ENCODE data around the gene COL4A4.
A peak's percentile ranks its signal among the peaks of the same experiment; 100 is the strongest.
"Not testable (repeated sequence)": the region's sequence is repeated elsewhere in the genome, so short reads cannot be mapped to it uniquely, and the experiment has no call there.

Gene COL4A4

DNA sequence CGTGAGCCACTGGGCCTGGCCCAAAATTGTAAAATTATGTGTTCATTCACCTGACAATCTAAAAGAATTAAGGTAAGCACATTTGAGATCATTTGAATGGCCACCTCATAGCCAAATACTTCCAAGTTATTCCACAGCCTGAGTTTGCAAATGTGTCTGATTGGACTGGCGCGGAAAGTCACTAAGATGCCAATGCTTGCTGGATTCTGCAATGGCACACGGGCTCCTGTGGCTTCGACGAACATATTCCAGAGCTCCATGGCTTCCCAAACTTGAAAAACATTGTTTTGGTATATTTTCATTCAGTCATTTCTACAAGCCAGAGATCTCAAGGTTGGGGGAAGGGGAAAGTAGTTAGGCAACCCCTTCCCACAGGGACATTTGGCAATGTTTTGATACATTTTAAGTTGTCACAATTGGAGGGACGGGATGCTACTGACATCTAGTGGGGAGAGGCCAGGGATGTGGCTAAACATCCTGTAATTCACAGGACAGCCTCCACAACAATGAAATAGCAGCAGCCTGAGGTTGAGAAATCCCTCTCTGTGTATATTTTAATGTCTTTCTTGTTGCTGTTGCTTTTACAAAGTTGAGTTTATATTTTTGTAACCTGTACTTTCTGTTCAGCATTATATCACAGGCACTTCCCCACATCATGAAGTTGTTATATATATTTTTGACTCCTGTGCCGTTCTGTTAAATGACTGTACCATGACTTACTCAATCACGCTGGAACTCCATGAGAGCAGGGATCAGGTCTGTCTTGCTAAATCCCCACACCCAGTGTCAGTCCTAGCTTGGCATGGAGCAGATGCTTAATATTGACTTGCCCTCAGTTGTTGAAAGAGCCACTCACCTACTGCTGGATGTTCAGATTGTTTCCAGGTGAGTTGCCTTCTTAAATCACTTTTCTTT, 56.9 kb downstream of the COL4A4 start:
- DNase-seq = peak; percentile 53

DNA sequence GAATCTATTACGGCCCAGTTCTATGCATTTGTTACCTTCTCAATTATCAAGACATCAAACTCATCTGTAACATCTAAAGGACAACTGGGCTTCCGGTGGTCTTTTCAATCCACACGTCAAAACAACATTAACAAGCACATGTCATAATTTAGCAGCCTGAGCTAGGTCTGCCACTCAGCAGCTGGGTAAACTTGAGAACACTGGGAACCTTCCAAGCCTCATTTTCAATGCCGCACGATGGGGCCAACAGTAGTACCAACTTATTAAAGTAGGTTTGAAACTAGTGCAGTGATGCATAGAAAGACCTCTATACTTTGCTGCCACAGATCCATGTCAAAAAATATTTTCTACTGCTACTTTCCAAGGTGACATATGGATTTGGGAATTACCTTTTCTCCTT, 60.4 kb downstream of the COL4A4 start:
- DNase-seq = no peak

DNA sequence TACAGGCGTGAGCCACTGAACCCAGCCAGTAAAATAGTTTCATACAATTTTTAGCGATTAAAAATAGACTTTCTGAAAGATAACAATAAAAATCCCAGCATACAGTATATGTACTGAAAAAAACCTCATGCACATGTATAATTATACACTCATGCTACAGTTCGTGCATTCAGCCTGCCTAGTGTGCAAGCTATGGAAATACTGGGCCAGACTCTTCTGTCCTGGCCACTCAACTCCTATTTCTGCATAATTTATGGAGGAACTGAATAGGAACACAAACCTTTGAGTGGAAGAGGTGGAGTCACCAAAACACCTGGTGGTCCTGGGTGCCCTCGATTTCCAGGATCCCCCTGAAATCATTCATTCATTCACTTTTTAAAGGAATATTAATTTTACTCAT, 64.7 kb downstream of the COL4A4 start:
- no peak for DNase-seq

DNA sequence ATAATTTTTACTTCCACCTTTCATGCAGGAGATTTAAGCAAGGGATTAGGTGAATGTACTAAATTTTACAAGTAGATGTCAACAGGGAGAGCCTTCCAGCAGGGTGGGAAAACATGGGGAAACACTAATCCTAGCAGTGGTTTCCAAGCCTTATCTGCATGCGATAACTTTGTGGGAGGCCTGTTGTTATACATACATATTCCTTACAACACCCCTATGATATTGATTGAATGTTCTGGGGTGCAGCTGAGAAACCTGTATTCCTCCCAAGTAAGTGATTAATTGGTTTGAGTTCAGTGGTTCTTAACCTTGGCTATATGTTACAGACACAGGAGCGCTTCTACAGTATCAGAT, 65.9 kb downstream of the COL4A4 start:
- DNase-seq = no peak

DNA sequence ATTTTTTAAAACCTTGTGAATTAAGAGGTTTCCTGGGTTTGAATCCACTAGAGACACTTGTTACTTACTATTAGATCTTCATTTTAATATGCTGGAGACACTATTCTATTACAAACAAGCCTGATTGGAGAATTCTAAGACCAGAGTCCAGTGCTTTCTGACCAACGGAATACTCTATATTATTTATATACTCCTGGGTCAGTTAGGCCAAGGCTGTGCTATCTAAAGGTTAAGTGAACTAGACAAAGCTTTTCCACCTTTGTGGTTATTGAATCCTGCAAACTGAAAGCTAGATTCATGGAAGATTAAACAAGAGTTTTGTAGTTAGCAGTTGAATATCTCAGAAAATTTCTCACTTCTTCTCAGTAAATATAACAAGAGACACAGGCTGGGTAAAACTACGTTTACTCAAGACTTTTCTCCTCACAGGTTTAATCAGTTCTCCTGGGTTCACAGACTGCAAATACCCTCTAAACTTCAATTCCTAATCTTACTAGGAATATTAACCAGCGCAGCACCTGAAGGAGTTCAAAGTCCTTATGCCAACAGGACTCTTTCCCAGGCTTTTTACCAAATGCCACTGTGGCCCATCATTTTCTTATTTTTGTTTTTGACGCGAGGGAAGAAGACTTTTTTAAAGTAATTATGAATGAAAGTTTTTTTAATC, 66.4 kb downstream of the COL4A4 start:
- no peak for DNase-seq

DNA sequence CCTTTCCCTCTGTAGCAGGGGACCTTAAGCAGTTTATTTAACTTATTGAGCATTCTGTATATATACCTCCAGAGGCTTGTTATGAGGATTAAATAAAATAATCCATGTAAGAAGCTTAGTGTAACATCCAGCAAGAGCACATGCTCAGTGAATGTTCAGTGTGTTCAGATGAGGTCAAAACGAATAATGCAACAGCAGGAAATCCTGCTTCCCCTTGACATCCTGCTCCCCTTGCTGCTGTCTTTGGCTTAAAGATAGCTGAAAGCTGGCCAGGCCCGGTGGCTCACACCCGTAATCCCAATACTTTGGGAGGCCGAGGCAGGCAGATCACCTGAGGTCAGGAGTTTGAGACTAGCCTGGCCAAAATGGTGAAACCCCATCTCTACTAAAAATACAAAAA, 68.7 kb downstream of the COL4A4 start:
- DNase-seq = no peak

DNA sequence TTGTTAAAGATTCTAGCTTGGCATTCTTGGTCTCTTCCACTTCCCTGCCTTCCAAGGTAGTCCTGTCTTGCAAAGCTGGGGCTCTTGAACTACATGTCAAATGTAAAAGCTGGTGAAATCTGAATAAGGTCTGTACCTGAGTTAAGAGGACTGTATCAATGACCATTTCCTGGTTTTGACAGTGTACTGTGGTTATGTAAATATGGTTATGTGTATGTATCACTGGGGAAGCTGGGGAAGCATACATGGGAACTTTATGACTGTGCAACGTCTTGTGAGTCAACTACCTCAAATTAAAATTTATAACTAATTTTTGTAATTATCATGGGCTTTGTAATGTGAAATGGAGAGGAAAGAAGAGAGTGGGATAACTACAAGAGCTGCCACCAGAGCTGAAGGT, 81.7 kb downstream of the COL4A4 start:
- no peak for DNase-seq

DNA sequence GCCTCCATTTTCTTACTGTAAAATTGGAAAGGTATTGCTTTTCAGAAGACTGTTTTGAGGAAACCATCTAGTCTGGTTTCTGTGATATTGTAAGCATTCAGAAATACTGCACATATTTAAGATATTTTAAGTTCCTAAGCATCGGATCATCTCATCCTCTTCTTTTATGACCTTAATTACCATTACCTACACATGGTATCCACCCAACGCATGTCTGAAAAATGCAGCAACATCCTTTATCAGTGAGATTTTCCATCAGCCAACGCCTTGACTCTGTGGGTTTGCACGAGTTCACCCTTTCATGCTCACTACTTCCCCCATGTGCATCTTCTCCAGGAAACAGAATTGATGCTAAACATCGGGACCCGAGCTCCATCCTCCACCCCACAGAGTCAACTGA, 84.3 kb downstream of the COL4A4 start:
- DNase-seq = no peak

DNA sequence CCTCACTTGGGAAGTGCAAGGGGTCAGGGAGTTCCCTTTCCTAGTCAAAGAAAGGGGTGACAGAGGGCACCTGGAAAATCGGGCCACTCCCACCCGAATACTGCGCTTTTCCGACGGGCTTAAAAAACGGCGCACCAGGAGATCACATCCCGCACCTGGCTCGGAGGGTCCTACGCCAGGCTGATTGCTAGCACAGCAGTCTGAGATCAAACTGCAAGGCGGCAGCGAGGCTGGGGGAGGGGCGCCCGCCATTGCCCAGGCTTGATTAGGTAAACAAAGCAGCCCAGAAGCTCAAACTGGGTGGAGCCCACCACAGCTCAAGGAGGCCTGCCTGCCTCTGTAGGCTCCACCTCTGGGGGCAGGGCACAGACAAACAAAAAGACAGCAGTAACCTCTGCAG, 98.9 kb downstream of the COL4A4 start:
- DNase-seq = not testable (repeated sequence)

DNA sequence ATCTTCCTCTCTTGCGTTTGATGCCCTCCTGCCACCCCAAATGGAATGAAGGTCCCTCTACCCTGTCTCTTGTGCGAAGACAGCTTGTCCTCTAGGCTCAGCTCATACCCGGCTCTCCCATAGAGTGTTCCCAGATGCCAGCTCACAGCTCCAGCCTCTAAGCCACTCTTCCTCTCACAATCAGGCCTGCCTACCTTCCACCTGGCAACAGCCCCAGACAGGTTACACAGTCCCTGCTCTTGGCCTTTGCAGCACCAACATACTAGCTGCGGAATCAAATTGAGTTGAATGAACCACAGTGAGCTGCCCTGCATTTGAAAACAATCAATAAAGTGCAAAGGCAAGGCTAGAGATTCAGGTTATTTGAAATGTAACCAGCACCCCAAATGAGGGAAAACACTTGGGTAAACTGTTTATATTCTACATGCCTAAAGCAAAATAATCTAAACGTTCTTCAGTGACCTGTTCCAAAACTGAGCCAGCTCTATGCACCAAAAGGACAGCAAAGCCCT, 105.1 kb downstream of the COL4A4 start:
- DNase-seq = no peak

DNA sequence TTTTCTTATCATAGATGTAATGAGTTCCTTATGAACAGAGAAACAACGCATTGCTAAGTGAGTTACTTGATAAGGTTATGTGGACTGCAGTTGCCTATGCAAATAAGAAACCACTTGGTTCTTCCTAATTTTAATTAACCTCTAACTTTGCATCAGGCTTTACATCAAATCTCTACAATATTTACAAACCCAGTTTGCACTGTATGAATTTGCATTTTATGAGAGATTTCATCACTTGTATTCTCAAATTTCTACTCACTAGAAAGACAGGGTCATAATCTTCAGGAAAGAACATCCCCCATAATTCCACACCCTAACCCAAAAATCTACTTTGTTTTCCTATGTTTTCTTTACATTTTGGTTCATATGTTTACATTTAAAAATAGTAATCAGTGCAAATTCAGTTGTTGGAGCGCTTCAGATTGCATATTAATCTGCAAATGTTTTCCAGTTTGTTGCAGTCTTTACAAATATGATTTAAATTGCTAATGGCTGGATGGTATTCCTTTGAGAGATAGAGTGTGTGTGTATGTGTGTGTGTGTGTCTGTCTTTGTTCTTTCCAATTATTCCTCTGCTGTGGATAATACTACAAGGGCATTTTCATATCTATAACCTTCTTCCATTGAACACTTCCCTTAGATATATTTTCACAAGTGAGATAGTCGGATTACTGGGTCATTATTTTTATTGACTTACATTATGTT, 106.1 kb downstream of the COL4A4 start:
- DNase-seq = no peak

DNA sequence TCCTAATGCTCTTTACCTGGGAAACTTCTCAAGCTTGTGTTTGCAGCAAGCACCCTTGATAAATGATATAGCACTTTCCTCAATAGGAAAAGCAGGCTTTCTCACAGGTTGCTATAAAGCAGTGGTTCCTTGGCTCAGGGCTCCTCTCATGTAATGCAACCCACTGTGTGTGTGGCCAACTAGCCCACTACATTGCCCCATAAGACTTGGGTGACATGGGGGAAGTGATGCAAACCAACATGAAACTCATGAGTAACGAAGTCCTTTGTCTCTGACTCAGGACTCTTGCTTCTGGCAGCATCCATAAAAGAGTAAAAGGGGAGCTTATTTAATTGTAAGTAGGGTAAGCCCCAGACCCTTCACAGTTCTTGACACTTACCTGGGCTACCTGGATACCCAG, 106.9 kb downstream of the COL4A4 start:
- DNase-seq = no peak

DNA sequence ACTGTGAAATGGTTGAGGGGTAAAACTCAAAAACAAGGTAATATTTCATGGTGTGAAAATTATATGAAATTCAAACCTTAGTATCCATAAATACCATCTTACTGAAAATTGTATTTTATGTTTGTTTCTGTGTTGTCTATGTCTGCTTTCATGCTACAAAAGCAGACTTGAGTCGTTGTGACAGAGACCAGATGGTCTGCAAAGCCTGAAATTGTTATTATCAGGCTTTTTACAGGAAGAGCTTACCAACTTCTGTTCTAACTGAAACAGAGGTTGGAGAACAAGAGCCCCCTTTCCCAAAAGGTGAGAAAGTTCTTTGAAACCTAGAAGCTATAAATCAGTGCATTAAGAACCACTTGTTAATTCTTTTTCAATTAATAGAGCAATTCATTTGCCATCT, 110.0 kb downstream of the COL4A4 start:
- no peak for DNase-seq

DNA sequence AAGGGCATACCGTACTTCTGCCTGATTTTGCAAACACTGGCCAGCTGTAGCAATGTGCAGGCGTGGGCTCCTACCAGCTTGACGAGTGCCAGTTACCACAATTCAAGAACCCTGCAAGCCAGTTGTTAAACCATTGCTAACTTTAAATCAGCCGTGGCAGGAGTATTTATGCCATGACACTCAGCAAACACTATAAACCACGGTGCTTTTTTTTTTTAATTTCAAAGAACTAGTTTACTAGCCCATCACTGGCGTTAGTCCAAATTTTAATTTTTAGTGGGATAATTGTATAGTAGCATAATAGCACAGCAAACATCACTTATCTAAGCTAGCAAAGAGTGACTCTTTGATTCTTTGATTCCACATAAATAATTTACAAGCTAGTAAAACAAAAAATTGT, 111.1 kb downstream of the COL4A4 start:
- no peak for DNase-seq

DNA sequence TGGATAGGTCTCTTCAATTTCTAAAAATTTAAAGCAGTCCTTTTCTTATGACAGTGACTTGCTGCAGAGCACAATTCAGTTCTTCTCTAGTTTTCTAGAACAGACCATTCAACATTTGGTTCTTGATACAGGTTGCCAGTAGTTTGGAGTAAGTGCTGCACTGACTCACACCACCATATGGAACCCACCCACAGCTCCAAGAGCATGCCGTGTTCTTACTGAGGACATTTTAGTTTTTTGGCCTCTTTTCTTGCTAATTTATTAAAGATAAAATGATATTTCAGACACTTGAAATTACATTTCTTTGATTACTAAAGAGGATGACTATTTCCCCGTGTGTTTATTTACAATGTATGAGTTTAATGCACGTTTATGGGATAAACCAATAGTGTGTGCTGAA, 120.0 kb downstream of the COL4A4 start:
- DNase-seq = no peak

DNA sequence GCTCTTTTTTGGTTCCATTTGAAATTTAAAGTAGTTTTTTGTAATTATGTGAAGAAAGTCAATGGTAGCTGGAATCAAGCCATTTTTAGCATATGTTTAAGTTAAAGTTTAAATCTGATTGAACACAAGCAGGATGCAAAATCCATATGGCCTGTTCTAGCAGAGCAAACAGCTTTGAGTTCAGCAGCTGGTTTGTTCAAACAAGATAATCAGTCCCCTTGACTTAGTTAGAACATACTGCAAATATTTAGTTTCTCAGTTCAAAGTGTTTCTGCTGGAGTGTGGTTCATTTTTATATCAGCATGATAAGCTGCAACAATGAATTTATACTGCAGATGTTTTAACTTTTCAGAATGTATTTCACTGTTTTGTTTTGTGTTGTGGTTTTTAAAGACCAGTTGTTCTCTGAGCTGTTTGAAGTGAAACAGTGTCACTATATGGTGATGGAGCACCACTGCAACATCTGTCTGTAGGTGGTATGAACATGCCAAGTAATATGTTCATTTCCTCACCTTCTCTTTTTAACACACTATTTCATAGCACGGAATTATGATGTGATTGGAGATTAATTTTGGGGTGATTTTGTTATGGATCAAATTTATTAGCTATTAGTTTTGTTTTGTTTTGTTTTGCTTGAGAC, 125.3 kb downstream of the COL4A4 start:
- no peak for DNase-seq

DNA sequence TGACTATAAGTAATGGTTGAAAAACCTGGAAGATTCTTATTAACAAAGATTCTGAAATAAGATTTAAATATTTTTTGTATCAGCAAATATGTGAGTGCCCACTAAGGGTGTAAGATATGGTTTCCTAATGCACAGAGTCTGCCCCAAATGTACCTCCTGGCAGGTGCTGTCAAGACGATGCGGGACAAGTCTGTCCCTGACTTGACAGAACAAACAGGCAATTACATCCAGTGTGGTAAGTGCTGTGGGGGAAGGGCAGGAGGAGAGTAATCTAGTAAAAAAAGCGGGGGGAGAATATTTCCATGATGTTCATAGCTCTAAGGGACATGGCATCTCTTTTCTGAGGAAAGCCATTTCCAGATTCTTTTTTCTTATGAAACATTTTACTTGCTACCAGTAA, 127.5 kb downstream of the COL4A4 start:
- no peak for DNase-seq

DNA sequence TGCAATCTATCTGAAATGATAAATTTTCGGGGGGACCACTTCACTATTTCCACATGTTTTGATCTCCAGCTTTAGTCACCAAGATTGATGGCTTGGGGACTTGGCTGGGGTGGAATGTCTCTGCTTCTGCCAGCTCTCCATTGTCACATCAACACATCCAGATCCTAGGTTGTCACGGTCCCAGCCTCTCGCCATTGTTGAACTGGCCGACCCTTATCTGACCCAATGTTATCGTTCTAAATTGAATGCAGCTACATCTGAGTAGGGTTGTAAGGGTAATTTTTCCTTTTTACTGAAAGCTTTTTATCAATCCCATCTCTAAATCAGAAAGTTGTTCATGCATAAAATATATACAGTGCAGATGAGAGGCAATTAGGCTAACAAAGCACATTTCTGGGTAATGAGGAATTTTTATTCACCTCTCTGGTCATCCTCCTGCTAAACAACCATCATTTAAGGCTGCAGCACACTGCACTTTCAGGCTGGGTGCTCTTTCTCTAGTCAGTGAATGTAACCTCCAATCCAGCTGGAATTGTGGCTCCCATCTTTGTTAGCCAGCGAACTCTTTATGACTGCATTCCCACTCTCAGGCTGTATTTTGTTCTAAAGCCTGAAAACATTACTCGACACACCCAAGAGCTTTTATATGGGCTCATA, 128.2 kb downstream of the COL4A4 start:
- DNase-seq = no peak

DNA sequence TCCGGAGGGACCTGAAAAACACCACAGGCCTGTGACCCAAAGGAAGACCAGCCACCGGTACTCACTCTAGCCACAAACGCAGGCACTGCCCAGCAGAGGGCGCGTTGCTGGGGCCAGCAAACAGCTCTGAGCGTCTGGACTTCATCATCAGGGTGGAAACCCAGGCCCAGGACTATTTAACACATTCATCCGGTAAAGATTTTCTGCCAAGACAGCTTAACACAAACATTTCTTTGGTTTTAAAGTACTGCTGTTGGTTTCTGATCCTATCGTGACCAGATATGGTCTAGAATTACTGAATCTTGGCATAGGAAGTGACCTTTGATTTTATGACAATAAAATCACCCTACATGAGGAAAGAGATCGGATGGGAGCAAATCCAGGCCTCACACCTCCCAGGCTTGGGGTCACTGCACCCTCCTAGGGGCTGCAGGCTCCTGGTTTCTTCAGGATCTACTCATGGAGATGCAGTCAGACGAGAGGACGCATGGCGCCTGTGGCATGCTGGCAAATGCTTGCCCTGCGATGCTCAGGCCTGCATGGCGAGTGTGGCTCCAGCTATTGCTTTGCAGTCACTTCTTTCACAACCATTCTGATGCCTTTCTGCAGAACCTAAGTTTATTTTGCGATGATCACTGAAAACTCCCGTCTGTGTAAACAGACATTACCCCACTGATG, 130.4 kb downstream of the COL4A4 start:
- DNase-seq = peak; percentile 55

DNA sequence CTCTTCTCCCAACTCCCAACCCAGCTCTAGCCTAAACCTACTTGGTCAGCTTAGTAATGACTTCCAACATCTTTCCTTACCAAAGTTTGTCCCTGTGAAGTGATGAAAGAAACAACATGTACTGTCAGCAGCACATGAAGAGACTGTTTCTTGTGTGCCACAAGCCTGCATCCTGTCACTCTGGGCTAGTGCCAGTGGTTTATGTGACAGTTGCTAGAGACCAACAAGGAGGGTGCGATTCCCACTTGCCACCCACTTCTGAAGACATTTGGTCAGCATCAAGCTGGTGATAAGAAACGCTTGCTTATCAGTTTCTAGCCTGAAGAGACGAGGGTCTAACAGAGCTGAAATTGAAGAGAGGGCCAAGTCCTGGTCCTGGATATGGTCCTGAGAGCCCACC, 132.6 kb downstream of the COL4A4 start:
- DNase-seq = no peak

DNA sequence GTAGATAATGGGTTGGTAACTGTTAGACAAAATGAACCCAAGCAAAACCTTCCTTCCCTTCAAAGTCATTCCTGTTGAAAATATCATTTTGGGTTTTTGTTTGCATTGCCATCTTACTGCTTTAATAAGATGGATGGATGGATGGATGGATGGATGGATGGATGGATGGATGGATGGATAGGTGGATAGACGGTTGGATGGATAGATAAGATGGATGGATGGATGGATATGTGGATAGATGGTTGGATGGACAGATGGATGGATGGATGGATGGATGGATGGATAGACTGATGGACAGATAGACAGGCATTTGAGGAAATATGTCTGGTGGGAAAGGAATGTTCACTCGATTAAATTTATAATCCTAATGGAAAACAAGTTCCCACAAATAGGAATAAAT, 133.2 kb downstream of the COL4A4 start:
- DNase-seq = no peak
